GM18508 (cell line): ENCODE data around the gene DIPK1B.
"Not testable (repeated sequence)": the region's sequence is repeated elsewhere in the genome, so short reads cannot be mapped to it uniquely, and the experiment has no call there.

ENCODE experiments used
- ATAC-seq: cut with Tn5 transposase; IDR thresholded peaks from one replicate; pipeline ENCODE4 v1.9.1; 2021; ENCODE audit warnings: moderate number of reproducible peaks; ENCODE audit not compliant: insufficient read depth, unreplicated experiment

Gene DIPK1B

GRCh38 chr9:136697146-136697820, 15.1 kb upstream of the DIPK1B start:
- no peak for ATAC-seq

- no peak for ATAC-seq
Measured at GRCh38 chr9:136697821-136698526, 14.4 kb upstream of the DIPK1B start.

DNA sequence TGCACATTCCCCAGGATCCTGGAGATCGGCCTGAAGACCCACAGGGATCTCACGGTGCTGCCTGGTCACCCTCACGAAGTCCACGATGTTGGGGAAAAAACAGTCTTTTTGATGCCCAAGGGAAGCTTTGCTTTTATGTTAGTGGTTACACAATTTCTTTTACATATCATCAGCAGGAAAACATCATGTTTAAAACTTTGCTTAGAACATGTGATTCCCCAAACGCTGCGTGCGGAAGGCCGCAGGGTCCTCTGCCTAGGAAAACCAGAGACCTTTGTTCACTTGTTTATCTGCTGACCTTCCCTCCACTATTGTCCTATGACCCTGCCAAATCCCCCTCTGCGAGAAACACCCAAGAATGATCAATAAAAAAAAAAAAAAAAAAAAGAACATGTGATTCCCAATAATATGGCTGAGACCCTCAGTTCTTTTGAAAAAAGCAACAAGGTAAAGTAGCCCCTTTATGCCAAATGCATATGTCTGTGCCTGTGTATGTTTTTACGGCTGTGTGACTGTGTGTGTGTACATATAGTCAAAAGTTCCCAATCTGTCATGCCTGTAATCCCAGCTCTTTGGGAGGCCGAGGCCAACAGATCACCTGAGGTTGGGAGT, 13.6 kb upstream of the DIPK1B start:
- no peak for ATAC-seq

GRCh38 chr9:136700304-136700703, 12.1 kb upstream of the DIPK1B start:
- ATAC-seq = no peak

DNA sequence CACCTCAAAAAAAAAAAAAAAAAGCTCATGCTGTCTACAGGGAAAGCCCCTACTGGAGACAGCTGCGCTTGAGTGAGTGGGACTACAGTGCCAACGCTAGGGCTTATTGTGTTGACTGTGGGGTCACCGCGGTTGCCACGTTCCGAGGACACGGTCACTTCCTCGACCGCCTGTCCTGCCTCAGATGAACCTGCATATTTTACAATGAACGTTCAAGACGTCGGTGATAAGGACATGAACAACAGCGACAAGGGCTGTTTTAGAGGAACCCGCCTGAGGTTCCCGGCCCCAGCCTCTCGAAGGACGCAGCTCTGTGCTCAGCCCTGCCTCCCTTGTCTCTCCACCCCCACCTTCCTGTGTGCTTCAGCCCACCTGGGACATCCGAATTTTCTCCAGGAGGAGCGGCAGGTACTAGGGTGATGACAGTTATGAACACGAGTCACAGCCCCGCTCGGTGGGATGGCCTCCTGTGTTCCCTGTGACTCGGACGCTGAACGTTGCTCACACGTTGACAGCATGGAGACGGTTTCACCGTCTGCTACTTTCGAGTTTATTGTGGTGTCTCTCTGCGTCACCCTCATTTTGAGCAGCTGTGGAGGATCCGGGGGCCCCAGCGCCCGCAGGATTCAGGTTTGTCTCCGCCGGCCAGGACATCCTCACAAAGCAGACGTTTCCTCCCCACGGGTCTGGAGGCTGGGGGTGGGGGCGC, 11.3 kb upstream of the DIPK1B start:
- no peak for ATAC-seq

DNA sequence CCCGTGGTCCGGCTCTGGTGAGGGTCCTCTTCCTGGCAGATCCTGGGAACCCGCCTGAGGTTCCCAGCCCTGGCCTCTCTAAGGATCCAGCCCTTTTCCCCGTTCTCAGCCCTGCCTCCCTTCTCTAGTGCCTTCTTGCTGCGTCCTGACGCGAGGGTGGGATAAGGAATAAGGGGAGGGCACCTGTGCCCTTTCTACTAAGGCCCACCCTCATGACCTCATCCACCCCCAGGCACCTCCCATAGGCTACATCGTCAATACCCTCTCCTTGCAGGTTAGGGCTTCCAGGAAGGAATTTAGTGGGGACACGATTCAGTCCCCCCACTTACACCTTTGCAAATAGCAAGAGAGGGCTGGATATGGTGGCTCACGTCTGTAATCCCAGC, 10.7 kb upstream of the DIPK1B start:
- ATAC-seq = no peak

DNA sequence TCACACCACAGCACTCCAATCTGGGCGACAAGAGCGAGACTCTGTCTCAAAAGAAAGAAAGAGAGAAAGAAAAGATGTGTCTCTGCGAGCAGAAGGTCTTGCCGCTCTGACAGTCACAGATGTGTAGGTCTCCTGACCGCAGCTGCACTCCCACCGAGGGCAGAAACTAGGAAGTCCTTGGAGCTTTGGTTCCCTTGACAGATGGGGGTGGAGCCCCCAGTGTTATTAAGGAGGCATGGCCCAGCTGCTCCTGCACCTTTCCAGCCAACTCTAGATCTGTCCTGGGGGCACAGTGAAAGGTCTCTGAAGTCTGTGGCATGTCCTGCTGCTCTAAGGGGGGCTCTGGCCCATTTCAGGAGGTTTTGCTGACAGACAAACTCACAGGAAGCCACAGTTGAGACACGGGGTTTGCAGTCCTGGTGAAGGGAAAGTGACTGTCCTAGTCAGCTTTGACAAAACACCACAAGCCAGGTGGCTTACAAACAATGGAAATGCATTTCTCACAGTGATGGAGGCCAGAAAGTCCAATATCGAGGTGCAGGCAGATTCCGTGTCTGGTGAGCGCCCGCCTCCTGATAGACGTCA, 9.0 kb upstream of the DIPK1B start:
- ATAC-seq = no peak

GRCh38 chr9:136704741-136705140, 7.6 kb upstream of the DIPK1B start:
- ATAC-seq = not testable (repeated sequence)

DNA sequence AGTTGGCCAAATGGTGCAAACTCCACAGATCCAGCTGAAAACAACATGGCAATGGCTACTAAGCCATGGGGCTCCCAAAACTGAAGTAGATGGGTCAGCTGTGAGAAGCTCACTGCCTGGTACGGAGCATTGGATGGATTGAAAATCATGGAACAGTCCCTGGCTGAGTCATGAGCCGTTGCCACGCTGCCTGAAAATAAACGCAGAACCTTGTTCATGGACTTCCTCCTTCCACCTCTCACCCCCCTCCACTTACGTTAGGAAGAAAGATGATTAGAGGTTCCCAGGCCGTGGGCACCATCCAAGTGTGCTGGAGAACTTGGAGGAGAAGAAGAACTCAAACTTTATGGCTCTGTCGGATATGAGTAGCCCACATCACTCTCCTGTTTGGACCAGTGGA, 6.8 kb upstream of the DIPK1B start:
- no peak for ATAC-seq

DNA sequence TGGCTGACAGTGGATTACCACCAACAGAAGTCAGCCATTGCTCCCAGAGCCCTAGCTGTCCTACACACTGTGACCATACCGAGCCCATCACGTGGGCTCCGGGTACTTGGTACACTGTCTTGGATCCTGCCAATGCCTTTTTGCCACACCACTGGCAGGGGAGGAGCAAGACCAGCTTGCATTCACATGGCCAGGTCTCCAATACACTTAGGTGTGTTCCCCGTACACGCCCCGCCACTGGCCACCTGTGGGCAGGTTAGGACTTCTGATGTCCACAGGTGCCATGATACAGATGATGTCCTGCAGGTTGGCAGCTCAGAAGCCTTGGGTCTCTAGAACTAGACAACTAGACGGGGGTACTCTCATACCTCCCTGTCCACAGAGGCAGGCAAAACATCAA, 5.4 kb upstream of the DIPK1B start:
- no peak for ATAC-seq

DNA sequence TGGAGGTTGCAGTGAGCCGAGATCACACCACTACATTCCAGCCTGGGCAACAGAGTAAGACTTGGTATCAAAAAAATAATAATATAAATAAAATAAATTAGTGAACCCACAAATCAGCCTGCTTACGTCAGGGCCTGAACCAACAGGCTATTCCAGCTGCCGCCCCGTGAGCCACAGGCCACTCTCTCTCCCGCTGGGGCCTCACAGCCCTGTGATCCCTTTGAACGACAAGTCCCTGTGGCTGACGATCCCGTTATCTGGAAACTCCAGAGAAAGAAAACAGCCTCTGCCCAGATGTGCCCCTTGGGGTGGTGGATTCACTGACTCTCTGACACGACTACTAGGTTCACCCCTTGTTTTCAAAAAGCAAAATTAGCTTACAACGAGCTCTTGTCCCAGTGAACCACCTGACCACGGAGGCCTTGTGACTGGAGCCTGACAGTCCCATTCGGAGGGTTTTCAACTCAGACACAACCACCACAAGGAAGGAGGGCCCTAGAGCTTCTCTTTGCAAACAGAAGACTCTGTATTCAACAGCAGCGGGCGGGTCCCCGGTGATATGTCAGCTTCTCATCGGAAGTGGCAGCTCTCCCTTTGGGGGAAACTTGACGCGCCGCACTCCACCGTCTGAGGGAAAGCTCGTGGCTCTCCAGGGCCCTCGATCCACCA, 4.4 kb upstream of the DIPK1B start:
- ATAC-seq = no peak

DNA sequence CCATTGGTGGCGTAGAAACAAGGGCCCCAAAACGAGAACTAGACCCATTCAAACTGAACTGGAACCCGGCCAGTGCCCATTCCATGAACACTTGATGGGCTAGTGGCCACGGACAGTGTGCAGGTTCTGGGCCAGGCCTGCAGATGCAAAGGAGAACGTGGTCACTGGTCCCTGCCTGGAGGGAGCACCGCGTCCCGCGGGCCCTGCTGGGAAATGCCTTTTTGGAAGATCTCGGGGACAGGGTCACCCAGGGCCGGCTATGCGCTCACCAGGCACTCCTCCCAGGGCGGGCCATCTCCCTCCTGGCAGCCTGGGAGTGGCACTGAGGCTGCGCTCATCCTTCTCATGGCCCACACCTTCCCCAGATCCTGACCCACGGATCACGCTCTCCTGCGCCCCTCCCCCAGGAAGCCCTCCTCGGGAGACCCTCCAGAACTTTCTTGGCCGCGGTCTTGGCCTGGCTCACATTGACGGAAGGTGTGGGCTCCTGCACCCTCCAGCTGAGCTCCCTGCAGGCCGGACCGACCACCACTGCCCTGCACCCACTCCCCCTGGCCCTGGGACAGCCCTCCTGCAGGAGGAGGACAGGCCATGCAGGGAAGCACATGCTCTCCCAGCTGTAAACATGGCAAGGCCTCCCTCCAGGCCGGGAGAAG, 2.8 kb upstream of the DIPK1B start:
- ATAC-seq = no peak

- no peak for ATAC-seq
Measured at GRCh38 chr9:136710543-136710942, 1.8 kb upstream of the DIPK1B start.

- not testable (repeated sequence) for ATAC-seq
Measured at GRCh38 chr9:136711219-136711648, 1.1 kb upstream of the DIPK1B start.

DNA sequence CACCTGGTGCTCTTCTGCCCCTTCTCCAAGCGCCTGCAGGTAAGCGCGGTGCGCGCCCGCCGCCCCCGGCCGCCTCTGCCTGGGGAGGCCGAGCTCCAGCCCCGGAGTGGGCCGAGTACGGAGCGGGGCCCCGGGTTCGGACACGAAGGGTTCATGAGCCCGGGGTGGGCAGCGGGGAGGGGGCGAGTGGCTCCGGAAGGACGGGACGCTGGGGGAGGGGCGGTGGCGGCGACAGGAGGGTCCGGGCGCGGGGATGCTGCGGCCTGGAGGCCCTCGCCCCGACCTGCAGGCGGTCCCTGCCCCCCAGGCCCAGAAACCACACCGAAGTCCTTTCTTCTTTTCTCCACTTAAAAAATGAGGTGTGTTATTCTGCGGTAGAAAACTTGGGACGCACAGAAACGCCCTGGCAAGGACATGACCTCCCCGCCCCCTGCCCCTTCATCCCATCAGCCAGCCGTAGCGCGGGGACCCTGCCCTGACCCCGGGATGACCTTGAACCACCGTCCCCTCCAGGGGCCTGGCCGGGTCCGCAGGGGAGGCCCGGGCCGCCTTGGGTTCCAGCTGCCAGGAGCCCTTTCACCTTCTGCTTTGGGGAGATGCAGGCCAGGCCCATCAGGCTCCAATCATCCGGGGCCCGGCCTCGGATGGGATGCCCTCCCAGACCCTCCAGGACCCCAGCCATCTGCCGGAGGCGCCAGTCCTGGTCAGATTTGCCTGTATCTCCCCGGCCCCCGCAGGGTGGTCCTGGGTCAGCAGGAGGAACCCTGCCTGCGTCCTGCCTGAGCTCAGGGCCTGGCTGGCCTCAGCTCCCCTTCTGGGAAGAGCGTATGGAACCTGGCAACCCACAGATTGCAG, 545 bp downstream of the DIPK1B start:
- no peak for ATAC-seq

GRCh38 chr9:136713550-136713949, 1.2 kb downstream of the DIPK1B start:
- no peak for ATAC-seq

- ATAC-seq = no peak
Measured at GRCh38 chr9:136714096-136714892, 1.9 kb downstream of the DIPK1B start.

GRCh38 chr9:136714893-136715274, 2.5 kb downstream of the DIPK1B start:
- no peak for ATAC-seq
